Hypothalamus (tissue), 51 donors: Measurements from ENCODE around the gene EMC10.

ENCODE experiments used
- DNase-seq, 51 donors: peaks; one replicate each; lab custom pipeline; 2025; lab: John Stamatoyannopoulos, UW

The EMC10 gene

GRCh38 chr19:50536662-50537305 lies 60.5 kb downstream of the EMC10 start:
- peak in 1 of 51 donors; percentile 57 for DNase-seq

- peak in 1 of 51 donors; percentile 74 for DNase-seq
Measured at GRCh38 chr19:50537306-50537685, 61.0 kb downstream of the EMC10 start.

GRCh38 chr19:50537769-50538230 lies 61.5 kb downstream of the EMC10 start:
- peak in 49 of 51 donors; percentile 17 to 93 (median 71) for DNase-seq
